Thyroid gland (tissue), 4 donors: Measurements from ENCODE around the gene PTGER3.

Experiments
- POLR2A ChIP-seq, 2 donors: fragments of 450-650 bp; IDR thresholded peaks; one replicate each; pipeline ENCODE4 v1.6.1; 2017; ENCODE audit warnings: antibody characterized with exemption in 2 of 2, mild to moderate bottlenecking in 2 of 2, moderate library complexity in 1 of 2
- TF ChIP-seq, protein P1 (sequence below), 6 experiments: fragments of 200-600 bp in 3 of 6; fragments of 450-650 bp in 3 of 6; sonication (generic) in 3 of 6; IDR thresholded peaks; one replicate each; pipeline ENCODE4 v1.5.1; 2016 to 2019; ENCODE audit warnings: antibody characterized with exemption in 6 of 6, mild to moderate bottlenecking in 2 of 6, inconsistent platforms in 1 of 6, moderate library complexity in 1 of 6

DNA sequence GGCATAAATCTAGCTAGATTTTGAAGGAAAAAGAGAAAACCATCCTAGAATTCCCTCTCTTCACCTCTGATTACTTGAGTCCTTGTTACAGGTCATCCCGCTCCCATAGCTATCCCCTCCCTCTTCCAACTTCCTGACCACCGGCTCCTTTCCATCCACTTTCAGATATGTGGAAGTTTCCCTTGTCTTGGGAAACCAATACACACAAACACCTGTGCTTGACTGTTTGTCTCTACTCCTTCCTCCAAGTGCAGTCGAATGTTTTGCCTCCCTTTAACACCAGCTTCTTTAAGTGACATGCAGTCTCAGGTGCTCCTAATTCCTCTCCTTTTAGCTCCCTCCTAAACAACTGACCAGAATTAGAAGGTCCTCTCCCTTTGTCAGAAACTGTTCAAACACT is 70.0 kb downstream of the PTGER3 start:
- TF ChIP-seq, protein P1, sequence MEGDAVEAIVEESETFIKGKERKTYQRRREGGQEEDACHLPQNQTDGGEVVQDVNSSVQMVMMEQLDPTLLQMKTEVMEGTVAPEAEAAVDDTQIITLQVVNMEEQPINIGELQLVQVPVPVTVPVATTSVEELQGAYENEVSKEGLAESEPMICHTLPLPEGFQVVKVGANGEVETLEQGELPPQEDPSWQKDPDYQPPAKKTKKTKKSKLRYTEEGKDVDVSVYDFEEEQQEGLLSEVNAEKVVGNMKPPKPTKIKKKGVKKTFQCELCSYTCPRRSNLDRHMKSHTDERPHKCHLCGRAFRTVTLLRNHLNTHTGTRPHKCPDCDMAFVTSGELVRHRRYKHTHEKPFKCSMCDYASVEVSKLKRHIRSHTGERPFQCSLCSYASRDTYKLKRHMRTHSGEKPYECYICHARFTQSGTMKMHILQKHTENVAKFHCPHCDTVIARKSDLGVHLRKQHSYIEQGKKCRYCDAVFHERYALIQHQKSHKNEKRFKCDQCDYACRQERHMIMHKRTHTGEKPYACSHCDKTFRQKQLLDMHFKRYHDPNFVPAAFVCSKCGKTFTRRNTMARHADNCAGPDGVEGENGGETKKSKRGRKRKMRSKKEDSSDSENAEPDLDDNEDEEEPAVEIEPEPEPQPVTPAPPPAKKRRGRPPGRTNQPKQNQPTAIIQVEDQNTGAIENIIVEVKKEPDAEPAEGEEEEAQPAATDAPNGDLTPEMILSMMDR (IDR thresholded peaks at IDR 0.05): no peak
- no peak for TF ChIP-seq POLR2A (IDR thresholded peaks at IDR 0.05)
